NCI-H748 (cell line): ENCODE measurements around the gene ZNF91.
"Not testable (repeated sequence)": the region's sequence is repeated elsewhere in the genome, so short reads cannot be mapped to it uniquely, and the experiment has no call there.

ENCODE experiments used
- DNase-seq: peaks from one replicate; lab custom pipeline; 2025; ENCODE audit not compliant: unreplicated experiment; lab: John Stamatoyannopoulos, UW

Gene ZNF91

DNA sequence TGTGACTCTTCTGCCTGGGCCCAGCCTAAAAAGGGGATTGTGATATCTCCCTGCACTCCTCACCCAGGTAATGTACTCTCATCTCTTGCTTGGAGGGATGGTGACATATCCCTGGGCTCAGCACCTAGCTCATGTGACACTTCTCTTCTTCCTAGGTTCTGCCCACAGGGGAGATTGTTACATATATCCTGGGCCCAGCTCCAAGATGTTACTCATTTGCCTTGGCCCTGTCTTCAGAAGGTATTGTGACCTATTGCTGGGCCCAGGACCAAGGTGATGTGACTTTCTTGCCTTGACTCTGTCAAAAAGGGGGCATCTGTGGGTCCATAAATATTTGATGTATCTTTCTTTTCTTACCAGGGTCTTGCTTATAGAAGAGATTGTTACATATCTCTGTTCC lies 73.9 kb downstream of the ZNF91 start:
- DNase-seq = not testable (repeated sequence)

DNA sequence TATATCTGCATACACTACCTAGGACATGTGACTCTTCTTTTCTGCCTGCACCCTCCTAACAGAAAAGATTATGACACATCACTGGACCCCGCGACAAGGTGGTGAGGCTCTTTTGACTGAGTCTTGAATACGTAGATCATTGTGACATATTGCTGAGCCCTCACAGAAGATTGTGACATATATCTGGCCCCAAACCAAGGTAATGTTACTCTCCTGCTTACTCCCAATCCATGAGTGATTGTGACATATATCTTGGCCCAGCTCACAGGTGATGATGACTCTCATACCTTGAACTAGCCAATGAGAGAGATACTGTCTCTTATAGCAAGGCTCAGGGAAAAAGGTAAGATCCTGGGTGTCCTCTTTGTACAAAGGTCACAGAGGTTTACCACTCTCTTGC lies 75.7 kb downstream of the ZNF91 start:
- not testable (repeated sequence) for DNase-seq

DNA sequence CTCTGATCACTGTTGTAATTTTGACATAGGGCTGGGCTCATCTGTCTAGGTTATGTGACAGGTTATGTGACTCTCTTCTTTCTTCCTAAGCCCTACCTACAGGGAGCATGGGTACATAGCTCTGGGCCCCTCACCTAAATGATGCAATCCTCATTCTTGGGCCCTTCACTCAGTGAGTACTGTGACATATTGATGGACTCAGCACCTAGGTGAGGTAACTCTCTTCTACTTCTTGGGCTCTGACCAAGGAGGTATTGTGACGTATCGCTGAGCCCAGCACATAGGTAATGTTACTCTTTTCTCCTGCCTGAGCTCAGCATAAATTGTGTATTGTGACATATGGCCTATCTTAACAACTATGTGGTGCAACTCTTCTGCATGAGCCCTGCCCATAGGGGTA lies 76.3 kb downstream of the ZNF91 start:
- not testable (repeated sequence) for DNase-seq

DNA sequence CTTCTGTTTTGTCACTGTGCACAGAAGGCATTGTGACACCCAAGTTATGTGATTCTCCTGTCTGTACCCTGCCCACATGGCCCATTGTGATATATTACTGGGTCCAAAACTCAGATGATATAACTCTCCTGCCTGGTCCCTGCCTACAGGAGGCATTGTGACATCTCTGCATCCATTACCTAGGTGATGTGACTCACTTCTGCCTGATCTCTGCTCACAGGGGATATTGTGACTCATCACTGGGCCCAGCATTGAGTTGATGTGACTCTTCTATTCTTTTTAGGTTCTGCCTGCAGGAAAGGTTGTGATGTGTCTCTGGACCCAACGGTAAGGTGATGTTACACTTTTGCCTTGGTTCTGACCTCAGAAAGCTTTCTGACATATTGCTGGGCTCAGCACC lies 77.1 kb downstream of the ZNF91 start:
- no peak for DNase-seq

DNA sequence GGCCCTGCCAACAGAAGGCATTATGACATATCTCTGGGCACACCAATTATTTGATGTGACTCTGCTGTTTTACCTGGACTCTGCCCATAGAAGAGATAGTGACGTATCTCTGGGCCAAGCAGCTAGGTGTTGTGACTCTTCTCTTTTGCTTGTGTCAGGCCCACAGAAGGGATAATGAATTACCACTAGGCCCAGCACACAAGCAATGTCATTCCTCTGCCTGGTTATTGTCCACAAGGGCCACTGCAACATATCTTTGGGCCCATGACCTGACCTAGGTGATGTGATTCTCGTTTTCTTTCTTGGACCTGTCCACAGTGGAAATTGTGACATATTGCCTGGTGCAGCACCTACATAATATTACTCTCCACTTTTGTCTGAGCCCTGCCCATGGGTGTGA lies 80.0 kb downstream of the ZNF91 start:
- DNase-seq = no peak

DNA sequence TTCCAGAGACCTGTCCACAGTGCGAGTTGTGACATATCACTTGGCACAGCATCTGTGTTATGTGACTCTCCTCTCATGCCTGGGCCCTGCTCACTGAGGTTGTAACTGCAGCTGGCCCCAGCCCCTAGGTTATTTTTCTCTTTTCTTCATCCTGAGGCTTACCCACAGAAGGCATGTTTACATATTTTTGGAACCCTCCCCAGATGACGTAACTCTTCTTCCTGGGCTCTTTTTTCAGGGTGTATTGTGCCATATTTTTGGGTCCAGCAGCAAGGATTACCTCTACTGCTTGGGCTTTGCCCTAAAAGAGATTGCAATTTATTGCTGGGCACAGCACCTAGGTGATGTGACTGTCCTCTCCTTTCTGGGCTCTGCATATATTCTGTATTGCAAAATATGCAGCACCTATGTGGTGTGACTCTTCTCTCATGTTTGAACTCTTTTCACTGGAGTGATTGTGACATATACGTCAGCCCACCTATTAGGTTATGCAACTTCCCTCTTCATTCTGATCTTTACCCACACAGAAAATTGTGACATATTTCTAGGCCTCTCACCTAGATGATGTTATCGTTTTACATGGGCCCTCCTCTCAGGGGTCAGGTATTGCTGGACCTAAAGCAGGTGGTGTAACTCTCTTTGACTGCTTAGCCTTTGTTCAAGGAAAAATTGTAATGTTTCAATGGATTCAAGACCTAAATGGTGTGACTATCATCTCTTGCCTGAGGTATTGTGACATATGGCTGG lies 80.6 kb downstream of the ZNF91 start:
- DNase-seq = no peak

DNA sequence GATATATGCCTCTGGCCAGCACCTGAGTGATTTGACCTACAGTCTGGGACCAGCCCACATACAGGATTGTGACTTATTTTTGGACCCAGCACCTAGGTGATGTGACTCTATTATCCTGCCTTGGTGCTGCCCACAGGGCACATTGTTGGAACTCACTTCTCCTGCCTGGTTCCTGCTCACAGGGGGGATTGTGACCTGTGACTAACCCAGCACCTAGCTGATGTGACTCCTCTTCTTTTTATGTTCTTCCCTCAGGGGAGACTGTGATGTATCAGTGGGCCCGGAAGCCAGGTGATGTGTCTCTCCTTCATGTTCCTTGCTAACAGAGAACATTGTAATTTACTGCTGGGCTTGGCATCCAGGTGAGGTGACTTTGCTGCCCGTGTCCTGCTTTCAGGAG lies 82.1 kb downstream of the ZNF91 start:
- no peak for DNase-seq

DNA sequence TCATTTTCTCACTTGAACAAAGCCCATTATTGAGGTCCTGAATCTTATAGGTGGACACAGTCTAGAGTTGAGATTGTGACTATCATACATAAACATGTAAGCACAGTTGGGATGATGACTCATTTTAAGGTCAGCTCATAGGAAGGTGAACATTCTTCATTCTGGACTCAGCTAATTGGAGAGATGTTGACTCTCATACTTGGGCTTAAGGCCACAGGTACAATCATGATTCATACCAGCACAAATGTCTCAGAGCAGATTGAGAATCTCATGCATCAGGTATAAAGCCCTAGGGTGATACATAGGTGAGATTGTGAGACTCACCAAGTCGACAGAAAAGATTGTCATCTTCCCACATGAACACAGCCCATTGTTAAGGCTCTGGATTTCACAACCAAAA lies 82.8 kb downstream of the ZNF91 start:
- DNase-seq = no peak

DNA sequence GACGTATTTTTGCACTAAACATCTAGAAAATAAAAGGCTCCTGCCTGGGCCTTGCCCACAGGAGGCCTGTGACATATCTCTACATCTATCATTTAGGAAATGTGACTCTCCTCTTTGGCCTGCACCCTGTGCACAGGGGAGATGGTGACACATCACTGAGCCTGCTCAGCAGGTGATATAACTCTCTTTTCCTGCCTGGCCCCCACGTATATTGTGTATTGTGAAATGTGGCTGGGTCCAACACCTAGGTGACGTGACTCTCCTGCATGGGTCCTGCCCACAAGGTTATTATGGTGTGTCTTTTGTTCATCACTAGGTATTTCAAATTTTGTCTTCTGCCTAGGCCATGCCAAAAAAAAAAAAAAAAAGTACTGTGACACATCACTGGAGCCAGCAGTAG lies 83.7 kb downstream of the ZNF91 start:
- no peak for DNase-seq

DNA sequence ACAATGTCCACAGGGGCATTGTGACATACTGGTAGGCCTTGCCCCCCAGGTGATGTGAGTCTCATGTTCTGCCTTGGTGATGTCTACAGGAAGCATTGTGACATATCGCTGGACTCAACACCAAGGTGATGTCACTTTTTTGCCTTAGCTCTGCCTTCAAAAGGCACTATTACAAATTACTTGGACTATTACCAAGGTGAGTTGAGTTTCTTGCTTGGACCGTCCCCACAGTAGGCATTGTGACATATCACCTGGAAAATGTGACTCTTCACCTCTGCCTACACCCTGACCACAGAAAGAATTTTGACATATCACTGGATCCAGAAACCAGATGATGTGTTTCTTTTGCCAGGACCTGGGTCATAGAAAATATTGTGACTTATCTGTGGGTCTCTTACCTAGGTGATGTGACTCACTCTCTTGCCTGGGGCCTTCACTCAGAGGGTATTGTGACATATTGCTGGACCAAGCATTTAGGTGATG lies 84.5 kb downstream of the ZNF91 start:
- no peak for DNase-seq

DNA sequence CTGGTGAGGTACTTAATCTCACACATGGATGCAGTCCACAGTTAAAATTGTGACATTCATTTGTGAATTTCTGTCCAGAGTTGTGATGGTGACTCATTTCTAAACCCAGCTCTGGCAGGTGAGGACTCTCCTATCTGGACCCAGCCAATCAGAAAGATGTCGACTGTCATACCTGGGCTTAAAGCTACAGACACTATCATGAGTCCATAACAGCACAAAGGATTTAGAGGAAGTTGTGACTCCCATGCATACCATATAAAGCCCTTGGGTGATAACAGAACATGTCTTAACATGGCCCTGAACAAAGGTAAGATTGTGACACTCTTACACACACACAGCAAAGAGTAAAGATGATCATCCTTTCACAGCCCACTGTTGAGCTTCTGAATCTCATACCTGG lies 85.3 kb downstream of the ZNF91 start:
- no peak for DNase-seq

DNA sequence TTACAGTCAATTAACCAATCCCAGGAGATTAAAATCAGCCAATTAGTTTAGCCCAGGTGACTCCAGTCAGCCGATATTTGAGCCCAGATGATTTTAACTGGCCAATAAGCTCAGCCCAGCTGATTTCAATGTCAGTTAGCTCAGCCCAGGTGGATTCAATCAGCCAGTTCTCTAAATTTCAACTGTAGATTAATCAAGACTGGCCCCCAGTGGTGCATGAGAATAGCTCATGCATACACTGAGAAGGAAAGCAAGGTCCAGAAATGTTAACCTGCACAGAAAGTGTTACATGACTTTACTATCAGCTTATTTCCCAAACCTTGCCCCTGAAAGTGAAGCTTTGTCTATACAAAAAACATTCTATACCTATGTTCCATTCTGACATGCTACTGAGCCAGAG lies 89.7 kb downstream of the ZNF91 start:
- DNase-seq = no peak

DNA sequence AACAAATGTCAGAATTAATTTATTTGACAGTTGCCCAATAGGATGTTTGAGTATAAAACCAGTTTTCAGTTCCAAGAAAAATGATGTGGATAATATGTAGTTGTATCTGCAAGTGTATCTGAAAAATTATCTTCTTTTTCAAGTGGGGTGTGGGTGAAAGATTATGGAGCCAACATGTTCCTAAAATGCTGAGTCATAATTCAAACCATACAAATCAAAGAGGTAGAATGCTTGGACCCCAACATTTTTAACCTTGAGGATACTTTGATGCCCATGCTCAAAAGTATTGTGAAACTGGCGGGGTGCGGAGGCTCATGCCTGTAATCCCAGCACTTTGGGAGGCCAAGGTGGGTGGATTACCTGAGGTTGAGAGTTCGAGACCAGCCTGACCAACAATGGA lies 91.0 kb downstream of the ZNF91 start:
- no peak for DNase-seq

DNA sequence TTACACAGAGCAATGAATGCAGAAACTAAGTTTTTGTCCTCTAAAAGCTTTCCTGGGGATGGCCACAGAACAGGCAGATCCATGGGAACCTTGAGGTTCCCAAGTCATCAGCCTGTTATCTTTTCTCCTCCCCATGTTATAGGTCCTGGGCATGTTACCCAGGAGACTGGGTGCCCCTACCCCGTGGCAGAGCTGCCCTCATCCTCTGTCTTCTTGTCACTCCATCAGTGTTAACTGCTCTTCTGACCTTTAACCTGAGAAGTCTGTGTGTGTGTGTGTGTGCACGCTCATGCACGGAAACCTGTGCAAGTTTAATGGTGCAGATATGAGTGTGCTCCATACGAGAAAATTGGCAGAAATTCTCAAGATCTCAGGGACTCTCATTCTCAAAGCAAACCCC lies 101.1 kb downstream of the ZNF91 start:
- no peak for DNase-seq

DNA sequence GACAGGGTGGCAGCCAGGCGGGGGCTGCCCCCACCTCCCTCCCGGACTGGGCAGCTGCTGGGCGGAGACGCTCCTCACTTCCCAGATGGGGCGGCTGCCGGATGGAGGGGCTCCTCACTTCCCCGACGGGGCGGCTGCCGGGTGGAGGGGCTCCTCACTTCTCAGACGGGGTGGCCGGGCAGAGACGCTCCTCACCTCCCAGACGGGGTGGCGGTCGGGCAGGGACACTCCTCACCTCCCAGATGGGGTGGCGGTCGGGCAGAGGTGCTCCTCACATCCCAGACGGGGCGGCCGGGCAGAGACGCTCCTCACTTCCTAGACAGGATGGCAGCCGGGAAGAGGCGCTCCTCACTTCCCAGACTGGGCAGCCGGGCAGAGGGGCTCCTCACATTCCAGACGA lies 105.3 kb downstream of the ZNF91 start:
- DNase-seq = not testable (repeated sequence)
